HepG2 (cell line): ENCODE measurements around the gene TMEM145. TPM values are rescaled to one million over a fixed set of nuclear protein-coding genes. Genes with fewer than 3 reads are reported as not detected.
A peak's percentile ranks its signal among the peaks of the same experiment; 100 is the strongest.

Experiments used
- CAMTA2 ChIP-seq: sonication (generic); formaldehyde crosslinking; IDR thresholded peaks from 2 replicates; pipeline ENCODE4 v1.4.0; 2020; ENCODE audit warnings: mild to moderate bottlenecking, missing genetic modification reagents, borderline replicate concordance
- DNMT1 ChIP-seq: sonication (generic); formaldehyde crosslinking; IDR thresholded peaks from 2 replicates; pipeline ENCODE4 v1.5.1; 2020; ENCODE audit warnings: mild to moderate bottlenecking, missing genetic modification reagents
- FOXM1 ChIP-seq: sonication (generic); formaldehyde crosslinking; IDR thresholded peaks from 2 replicates; pipeline ENCODE4 v1.5.0; 2020; ENCODE audit warnings: missing genetic modification reagents
- JUND ChIP-seq: sonication (generic); formaldehyde crosslinking; IDR thresholded peaks from 2 replicates; pipeline ENCODE4 v1.8.0; 2022; ENCODE audit warnings: mild to moderate bottlenecking, missing genetic modification reagents
- NFE2L1 ChIP-seq: sonication (generic); formaldehyde crosslinking; IDR thresholded peaks from 2 replicates; pipeline ENCODE4 v1.4.0; 2020; ENCODE audit warnings: missing genetic modification reagents, mild to moderate bottlenecking, borderline replicate concordance
- RAD51 ChIP-seq: fragments of 450-650 bp; IDR thresholded peaks from 2 replicates; pipeline ENCODE4 v1.6.1; 2016; ENCODE audit warnings: borderline replicate concordance
- ZBTB14 ChIP-seq: sonication (generic); formaldehyde crosslinking; IDR thresholded peaks from 2 replicates; pipeline ENCODE4 v1.4.0; 2020; ENCODE audit warnings: missing genetic modification reagents
- ZBTB7A ChIP-seq: sonication (generic); formaldehyde crosslinking; IDR thresholded peaks from 2 replicates; pipeline ENCODE4 v1.8.0; 2022; ENCODE audit warnings: mild to moderate bottlenecking, missing genetic modification reagents
- ZFYVE20 ChIP-seq: sonication (generic); formaldehyde crosslinking; IDR thresholded peaks from 2 replicates; pipeline ENCODE4 v1.8.0; 2023; ENCODE audit warnings: low read depth, mild to moderate bottlenecking, moderate library complexity, missing genetic modification reagents, borderline replicate concordance
- ZNF205 ChIP-seq: IDR thresholded peaks from 2 replicates; pipeline ENCODE4 v1.6.1; 2018; ENCODE audit warnings: missing biosample characterization, missing genetic modification reagents
- ZNF451 ChIP-seq: sonication (generic); formaldehyde crosslinking; IDR thresholded peaks from 2 replicates; pipeline ENCODE4 v1.5.0; 2020; ENCODE audit warnings: mild to moderate bottlenecking, missing genetic modification reagents
- ZNF468 ChIP-seq: sonication (generic); formaldehyde crosslinking; IDR thresholded peaks from 2 replicates; pipeline ENCODE4 v1.8.0; 2022; ENCODE audit warnings: mild to moderate bottlenecking, moderate library complexity, missing genetic modification reagents
- ZNF572 ChIP-seq: sonication (generic); formaldehyde crosslinking; IDR thresholded peaks from 2 replicates; pipeline ENCODE4 v1.5.1; 2020; ENCODE audit warnings: mild to moderate bottlenecking, missing genetic modification reagents
- ZNF709 ChIP-seq: sonication (generic); formaldehyde crosslinking; IDR thresholded peaks from 2 replicates; pipeline ENCODE4 v1.5.0; 2020; ENCODE audit warnings: mild to moderate bottlenecking, missing genetic modification reagents
- ZNF749 ChIP-seq: sonication (generic); formaldehyde crosslinking; IDR thresholded peaks from 2 replicates; pipeline ENCODE4 v1.8.0; 2022; ENCODE audit warnings: mild to moderate bottlenecking, missing genetic modification reagents, moderate library complexity, borderline replicate concordance
- ZNF768 ChIP-seq: sonication (generic); formaldehyde crosslinking; IDR thresholded peaks from 2 replicates; pipeline ENCODE4 v1.4.0; 2020; ENCODE audit warnings: missing genetic modification reagents
- ZNF883 ChIP-seq: sonication (generic); formaldehyde crosslinking; IDR thresholded peaks from 2 replicates; pipeline ENCODE4 v1.5.1; 2020; ENCODE audit warnings: mild to moderate bottlenecking, missing genetic modification reagents; ENCODE audit errors: not compliant biosample characterization
- ZSCAN29 ChIP-seq: sonication (generic); formaldehyde crosslinking; conservative IDR thresholded peaks from 2 replicates; pipeline ENCODE4 v1.4.0; 2020; ENCODE audit warnings: mild to moderate bottlenecking, missing genetic modification reagents
- ZZZ3 ChIP-seq: sonication (generic); formaldehyde crosslinking; IDR thresholded peaks from 2 replicates; pipeline ENCODE4 v1.4.0; 2020; ENCODE audit warnings: missing genetic modification reagents, mild to moderate bottlenecking, borderline replicate concordance
- polyA plus RNA-seq, 8 experiments: library from polyadenylated mRNA; depleted of rRNA in 3 of 8; stranded (reverse) in 7 of 8; unstranded in 1 of 8; fragments of >200 nt; fragmentation: Illumina TruSeq in 4 of 8; extraction: Trizol in 4 of 8; gene quantifications; 2 replicates each; pipeline versions ENCODE4 v1.2.1 to v1.2.3, GENCODE V29; 2011 to 2016; ENCODE audit warnings: low read depth in 4 of 8, missing spikeins in 1 of 8, mixed read lengths in 1 of 8; ENCODE audit not compliant: insufficient read depth in 1 of 8
- total RNA-seq, 5 experiments: library from RNA; depleted of rRNA; stranded (reverse); fragments of >200 nt; fragmentation: Illumina TruSeq; extraction: Trizol; gene quantifications; 2 replicates each; pipeline ENCODE4 v1.2.3, GENCODE V29; 2016; ENCODE audit warnings: low read depth in 1 of 5
- TF ChIP-seq, protein P1 (sequence below): sonication (generic); formaldehyde crosslinking; IDR thresholded peaks from 2 replicates; pipeline ENCODE4 v1.4.0; 2020; ENCODE audit warnings: missing genetic modification reagents
- TF ChIP-seq, protein P2 (sequence below): sonication (generic); formaldehyde crosslinking; IDR thresholded peaks from 2 replicates; pipeline ENCODE4; 2020; ENCODE audit warnings: missing genetic modification reagents, mild to moderate bottlenecking, borderline replicate concordance
- TF ChIP-seq, protein P3 (sequence below): sonication (generic); formaldehyde crosslinking; conservative IDR thresholded peaks from 2 replicates; pipeline ENCODE4 v1.8.0; 2022; ENCODE audit warnings: missing genetic modification reagents

The TMEM145 gene
- total and polyA plus RNA-seq, 2 of the 13 experiments (the other 11 are each of a cell fraction or from before 2014, with no cell fraction given) = 0.07 to 5.1 TPM

- TF ChIP-seq ZZZ3 (CRISPR knock-in tag) (no peak), ZNF749 (no peak), ZNF451 (CRISPR knock-in tag) (0 out of 2 replicates have a peak, but pooled peaks have one; percentile 29), ZNF768 (CRISPR knock-in tag) (no peak), ZFYVE20 (no peak), ZNF205 (CRISPR knock-in tag) (no peak), ZNF709 (CRISPR knock-in tag) (no peak), ZNF468 (CRISPR knock-in tag) (no peak), NFE2L1 (CRISPR knock-in tag) (no peak), JUND (CRISPR knock-in tag) (no peak), ZSCAN29 (CRISPR knock-in tag) (no peak), DNMT1 (CRISPR knock-in tag) (no peak), ZBTB7A (CRISPR knock-in tag) (no peak), ZBTB14 (CRISPR knock-in tag) (peak; percentile 38; the same call in 1 of the 2 replicates), ZNF883 (CRISPR knock-in tag) (no peak), ZNF572 (CRISPR knock-in tag) (no peak), FOXM1 (CRISPR knock-in tag) (no peak), CAMTA2 (CRISPR knock-in tag) (no peak), RAD51 (no peak)
- TF ChIP-seq, protein P1, sequence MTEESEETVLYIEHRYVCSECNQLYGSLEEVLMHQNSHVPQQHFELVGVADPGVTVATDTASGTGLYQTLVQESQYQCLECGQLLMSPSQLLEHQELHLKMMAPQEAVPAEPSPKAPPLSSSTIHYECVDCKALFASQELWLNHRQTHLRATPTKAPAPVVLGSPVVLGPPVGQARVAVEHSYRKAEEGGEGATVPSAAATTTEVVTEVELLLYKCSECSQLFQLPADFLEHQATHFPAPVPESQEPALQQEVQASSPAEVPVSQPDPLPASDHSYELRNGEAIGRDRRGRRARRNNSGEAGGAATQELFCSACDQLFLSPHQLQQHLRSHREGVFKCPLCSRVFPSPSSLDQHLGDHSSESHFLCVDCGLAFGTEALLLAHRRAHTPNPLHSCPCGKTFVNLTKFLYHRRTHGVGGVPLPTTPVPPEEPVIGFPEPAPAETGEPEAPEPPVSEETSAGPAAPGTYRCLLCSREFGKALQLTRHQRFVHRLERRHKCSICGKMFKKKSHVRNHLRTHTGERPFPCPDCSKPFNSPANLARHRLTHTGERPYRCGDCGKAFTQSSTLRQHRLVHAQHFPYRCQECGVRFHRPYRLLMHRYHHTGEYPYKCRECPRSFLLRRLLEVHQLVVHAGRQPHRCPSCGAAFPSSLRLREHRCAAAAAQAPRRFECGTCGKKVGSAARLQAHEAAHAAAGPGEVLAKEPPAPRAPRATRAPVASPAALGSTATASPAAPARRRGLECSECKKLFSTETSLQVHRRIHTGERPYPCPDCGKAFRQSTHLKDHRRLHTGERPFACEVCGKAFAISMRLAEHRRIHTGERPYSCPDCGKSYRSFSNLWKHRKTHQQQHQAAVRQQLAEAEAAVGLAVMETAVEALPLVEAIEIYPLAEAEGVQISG (CRISPR knock-in tag) = peak; percentile 27; the same call in 1 of the 2 replicates
- TF ChIP-seq, protein P2, sequence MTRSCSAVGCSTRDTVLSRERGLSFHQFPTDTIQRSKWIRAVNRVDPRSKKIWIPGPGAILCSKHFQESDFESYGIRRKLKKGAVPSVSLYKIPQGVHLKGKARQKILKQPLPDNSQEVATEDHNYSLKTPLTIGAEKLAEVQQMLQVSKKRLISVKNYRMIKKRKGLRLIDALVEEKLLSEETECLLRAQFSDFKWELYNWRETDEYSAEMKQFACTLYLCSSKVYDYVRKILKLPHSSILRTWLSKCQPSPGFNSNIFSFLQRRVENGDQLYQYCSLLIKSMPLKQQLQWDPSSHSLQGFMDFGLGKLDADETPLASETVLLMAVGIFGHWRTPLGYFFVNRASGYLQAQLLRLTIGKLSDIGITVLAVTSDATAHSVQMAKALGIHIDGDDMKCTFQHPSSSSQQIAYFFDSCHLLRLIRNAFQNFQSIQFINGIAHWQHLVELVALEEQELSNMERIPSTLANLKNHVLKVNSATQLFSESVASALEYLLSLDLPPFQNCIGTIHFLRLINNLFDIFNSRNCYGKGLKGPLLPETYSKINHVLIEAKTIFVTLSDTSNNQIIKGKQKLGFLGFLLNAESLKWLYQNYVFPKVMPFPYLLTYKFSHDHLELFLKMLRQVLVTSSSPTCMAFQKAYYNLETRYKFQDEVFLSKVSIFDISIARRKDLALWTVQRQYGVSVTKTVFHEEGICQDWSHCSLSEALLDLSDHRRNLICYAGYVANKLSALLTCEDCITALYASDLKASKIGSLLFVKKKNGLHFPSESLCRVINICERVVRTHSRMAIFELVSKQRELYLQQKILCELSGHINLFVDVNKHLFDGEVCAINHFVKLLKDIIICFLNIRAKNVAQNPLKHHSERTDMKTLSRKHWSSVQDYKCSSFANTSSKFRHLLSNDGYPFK (CRISPR knock-in tag) = no peak; the same call in 1 of the 2 replicates
- TF ChIP-seq, protein P3, sequence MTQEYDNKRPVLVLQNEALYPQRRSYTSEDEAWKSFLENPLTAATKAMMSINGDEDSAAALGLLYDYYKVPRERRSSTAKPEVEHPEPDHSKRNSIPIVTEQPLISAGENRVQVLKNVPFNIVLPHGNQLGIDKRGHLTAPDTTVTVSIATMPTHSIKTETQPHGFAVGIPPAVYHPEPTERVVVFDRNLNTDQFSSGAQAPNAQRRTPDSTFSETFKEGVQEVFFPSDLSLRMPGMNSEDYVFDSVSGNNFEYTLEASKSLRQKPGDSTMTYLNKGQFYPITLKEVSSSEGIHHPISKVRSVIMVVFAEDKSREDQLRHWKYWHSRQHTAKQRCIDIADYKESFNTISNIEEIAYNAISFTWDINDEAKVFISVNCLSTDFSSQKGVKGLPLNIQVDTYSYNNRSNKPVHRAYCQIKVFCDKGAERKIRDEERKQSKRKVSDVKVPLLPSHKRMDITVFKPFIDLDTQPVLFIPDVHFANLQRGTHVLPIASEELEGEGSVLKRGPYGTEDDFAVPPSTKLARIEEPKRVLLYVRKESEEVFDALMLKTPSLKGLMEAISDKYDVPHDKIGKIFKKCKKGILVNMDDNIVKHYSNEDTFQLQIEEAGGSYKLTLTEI = no peak
Measured at GRCh38 chr19:42281146-42281826, 31.8 kb upstream of the TMEM145 start (continued).
